Osteoblast (primary cell): Measurements from ENCODE around the gene ZFR2. TPM values are rescaled to one million over a fixed set of nuclear protein-coding genes. Genes with fewer than 3 reads are reported as not detected.

Experiments used
- DNase-seq: peaks from one replicate; pipeline ENCODE4 v3.0.0; 2011; ENCODE audit warnings: low spot score, mixed read lengths; ENCODE audit not compliant: insufficient read length; ENCODE audit errors: missing footprints
- H2AFZ ChIP-seq: 2 replicates; pipeline ENCODE4 v1.6.0; 2011; ENCODE audit warnings: mild to moderate bottlenecking, low read length
- H3K27ac ChIP-seq: 2 replicates; pipeline ENCODE4 v1.5.1; 2011; ENCODE audit warnings: mild to moderate bottlenecking, low read depth, low read length, moderate library complexity
- H3K27me3 ChIP-seq: 2 replicates; pipeline ENCODE4 v1.6.0; 2012; ENCODE audit warnings: mild to moderate bottlenecking, control low read depth, inconsistent platforms, low read length, moderate library complexity; ENCODE audit not compliant: insufficient read depth
- H3K36me3 ChIP-seq: 2 replicates; pipeline ENCODE4 v1.5.1; 2011; ENCODE audit warnings: mild to moderate bottlenecking, low read length, control low read depth, moderate library complexity; ENCODE audit not compliant: insufficient read depth
- H3K4me1 ChIP-seq: 2 replicates; pipeline ENCODE4 v1.5.1; 2011; ENCODE audit warnings: mild to moderate bottlenecking, low read length, control low read depth, moderate library complexity; ENCODE audit not compliant: insufficient read depth
- H3K4me2 ChIP-seq: 2 replicates; pipeline ENCODE4 v1.6.0; 2011; ENCODE audit warnings: mild to moderate bottlenecking, low read length; ENCODE audit not compliant: insufficient read depth
- H3K4me3 ChIP-seq: fragments of 200-600 bp; sonication (generic); 3 replicates; pipeline ENCODE4 v1.5.1; 2012; ENCODE audit warnings: mild to moderate bottlenecking, low read length, inconsistent platforms; ENCODE audit not compliant: insufficient read depth
- H3K79me2 ChIP-seq: 2 replicates; pipeline ENCODE4 v1.6.0; 2012; ENCODE audit warnings: mild to moderate bottlenecking, low read length, control low read depth, inconsistent platforms; ENCODE audit not compliant: insufficient read depth
- H3K9me3 ChIP-seq: 2 replicates; pipeline ENCODE4 v1.5.1; 2011; ENCODE audit warnings: low read depth, low read length, control low read depth
- H4K20me1 ChIP-seq: 2 replicates; pipeline ENCODE4 v1.6.0; 2012; ENCODE audit warnings: mild to moderate bottlenecking, low read length, control low read depth; ENCODE audit not compliant: insufficient read depth
- total RNA-seq: library from RNA; depleted of rRNA; stranded (reverse); fragments of >200 nt; gene quantifications from 2 replicates; pipeline ENCODE4 v1.2.3, GENCODE V29; 2012
- TF ChIP-seq, protein P1 (sequence below): IDR thresholded peaks from 2 replicates; pipeline ENCODE4 v1.5.1; 2011; ENCODE audit warnings: mild to moderate bottlenecking, low read depth, low read length, moderate library complexity; ENCODE audit errors: extremely low read depth

ZFR2 gene
- total RNA-seq, 1 donor, result not detected

DNA sequence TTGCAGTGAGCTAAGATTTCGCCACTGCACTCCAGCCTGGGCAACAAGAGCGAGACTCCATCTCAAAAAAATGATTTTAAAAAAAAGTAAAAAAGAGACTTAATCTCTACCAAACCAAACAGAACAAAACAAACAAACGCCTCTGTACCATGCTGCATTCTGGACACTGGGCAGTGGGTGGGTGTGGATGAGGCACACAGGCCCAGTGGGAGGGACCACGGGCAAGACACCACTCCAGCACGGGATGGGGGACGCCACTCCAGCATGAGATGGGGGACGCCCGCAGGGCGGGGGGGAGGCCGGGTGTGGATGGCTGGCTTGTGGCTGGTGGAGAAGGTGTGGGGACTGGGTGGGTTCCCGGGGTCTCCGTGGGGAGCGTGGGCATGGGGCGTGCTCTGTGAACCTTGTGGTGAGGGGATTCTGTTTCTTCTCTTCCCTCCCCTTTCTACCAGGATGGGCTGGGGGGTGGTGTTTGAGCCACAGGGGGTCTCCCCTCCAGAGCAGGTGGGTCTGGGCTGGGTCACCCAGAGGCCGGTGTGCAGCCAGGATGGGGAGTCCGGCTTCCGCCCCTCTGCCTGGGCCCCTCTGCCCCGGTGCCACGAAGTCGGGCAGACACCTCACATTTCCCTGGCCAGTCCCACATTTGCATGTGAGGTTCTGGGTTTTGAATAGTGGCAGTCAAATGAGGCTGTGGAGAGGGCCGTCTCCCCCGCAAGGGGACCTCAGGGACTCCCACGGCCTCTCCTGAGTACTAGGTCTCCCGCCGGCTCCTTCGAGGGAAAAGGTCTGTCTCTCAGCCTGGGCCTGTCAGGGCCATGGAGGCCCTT lies 58.7 kb downstream of the ZFR2 start:
- Histone ChIP-seq H3K36me3 (no peaks in the 10 kb centered on the region), H3K79me2 (no peaks in the 10 kb centered on the region), H2AFZ (no peak overlapping the region), H3K4me3 (no peak overlapping the region), H3K27me3 (peaks cover 4% of the 10 kb centered on the region), H3K9me3 (no peaks in the 10 kb centered on the region), H3K27ac (no peak overlapping the region), H3K4me2 (no peak overlapping the region), H3K4me1 (no peaks in the 10 kb centered on the region), H4K20me1 (no peaks in the 10 kb centered on the region)
- DNase-seq, result peak; percentile 71
- TF ChIP-seq, protein P1, sequence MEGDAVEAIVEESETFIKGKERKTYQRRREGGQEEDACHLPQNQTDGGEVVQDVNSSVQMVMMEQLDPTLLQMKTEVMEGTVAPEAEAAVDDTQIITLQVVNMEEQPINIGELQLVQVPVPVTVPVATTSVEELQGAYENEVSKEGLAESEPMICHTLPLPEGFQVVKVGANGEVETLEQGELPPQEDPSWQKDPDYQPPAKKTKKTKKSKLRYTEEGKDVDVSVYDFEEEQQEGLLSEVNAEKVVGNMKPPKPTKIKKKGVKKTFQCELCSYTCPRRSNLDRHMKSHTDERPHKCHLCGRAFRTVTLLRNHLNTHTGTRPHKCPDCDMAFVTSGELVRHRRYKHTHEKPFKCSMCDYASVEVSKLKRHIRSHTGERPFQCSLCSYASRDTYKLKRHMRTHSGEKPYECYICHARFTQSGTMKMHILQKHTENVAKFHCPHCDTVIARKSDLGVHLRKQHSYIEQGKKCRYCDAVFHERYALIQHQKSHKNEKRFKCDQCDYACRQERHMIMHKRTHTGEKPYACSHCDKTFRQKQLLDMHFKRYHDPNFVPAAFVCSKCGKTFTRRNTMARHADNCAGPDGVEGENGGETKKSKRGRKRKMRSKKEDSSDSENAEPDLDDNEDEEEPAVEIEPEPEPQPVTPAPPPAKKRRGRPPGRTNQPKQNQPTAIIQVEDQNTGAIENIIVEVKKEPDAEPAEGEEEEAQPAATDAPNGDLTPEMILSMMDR, result no peak

DNA sequence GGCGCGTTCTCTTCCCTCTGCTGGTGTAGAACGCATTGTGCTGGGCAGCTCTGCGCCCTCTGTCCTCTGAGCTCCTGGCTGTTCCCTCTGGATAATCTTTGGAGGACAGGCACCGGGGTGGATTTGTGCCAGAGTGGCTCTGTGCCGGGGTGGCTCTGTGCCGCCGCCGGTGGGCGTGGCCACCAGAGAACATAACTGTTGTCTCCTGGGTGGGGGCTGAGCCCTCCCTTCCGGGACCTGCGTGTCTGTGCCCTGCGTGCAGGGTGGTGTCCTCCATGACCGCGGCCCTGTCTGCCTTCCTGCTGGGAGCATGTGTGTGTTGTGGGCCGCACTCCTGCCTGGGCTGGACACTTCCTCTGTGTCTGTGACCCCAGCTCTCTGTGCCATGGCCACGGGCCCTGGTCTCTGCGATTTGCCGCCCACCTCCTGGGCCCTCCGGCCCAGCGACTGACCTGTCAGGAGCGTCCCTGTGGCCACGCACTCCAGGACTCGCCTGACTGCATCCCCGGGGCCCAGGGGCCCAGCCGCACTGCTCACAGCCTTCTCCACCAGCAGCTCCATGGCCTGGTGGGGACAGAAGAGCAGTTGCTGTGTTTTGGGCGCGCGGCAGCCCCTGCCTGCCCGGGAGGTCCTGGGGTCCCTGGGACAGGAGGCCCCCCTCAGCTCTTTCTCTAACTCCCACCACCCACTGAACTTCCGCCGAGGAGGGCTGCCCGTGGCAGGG lies 60.3 kb downstream of the ZFR2 start:
- peaks cover 4% of the 10 kb centered on the region for H3K27me3 ChIP-seq
- no peaks in the 10 kb centered on the region for H3K36me3 ChIP-seq
- H3K27ac ChIP-seq, result no peak overlapping the region
- H3K79me2 ChIP-seq, result no peaks in the 10 kb centered on the region
- peak; percentile 65 for DNase-seq
- no peak overlapping the region for H3K4me2 ChIP-seq
- no peaks in the 10 kb centered on the region for H3K9me3 ChIP-seq
- H4K20me1 ChIP-seq, result no peaks in the 10 kb centered on the region
- no peak overlapping the region for H3K4me3 ChIP-seq
- H3K4me1 ChIP-seq, result no peaks in the 10 kb centered on the region
- H2AFZ ChIP-seq, result no peak overlapping the region
- TF ChIP-seq, protein P1, result no peak

DNA sequence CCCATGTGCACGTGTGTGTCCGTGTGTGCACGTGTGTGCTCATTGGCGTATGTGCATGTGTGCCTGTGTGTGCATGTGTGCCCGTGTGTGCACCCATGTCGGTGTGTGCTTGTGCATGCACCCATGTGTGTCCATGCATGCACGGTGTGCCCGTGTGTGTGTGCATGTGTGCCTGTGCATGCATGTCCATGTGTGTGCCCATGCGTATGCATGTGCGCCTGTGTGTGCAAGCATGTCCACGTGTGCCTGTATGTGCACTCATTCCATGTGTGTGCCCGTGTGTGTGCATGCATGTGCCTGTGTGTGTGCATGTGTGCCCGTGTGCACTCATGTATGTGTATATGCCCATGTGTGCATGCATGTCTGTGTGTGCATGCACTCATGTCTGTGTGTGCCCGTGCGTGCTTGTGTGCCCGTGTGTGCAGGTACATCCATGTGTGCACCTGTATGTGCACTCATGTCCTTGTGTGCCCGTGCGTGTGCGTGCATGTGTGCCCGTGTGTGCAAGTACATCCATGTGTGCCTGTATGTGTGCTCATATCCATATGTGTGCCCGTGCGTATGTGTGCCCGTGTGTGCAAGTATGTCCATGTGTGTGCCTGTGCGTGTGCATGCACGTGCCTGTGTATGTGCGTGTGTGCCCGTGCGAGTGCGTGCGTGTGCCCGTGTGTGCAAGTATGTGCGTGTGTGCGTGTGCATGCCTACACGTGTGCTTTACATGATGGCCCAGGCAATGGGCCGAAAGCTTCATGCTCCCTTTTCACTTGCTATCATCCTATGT lies 61.1 kb downstream of the ZFR2 start:
- no peaks in the 10 kb centered on the region for H3K79me2 ChIP-seq
- H3K27ac ChIP-seq, result no peak overlapping the region
- no peaks in the 10 kb centered on the region for H3K36me3 ChIP-seq
- H3K9me3 ChIP-seq, result no peaks in the 10 kb centered on the region
- H2AFZ ChIP-seq, result no peak overlapping the region
- peak; percentile 21 for DNase-seq
- peaks cover 4% of the 10 kb centered on the region for H3K27me3 ChIP-seq
- H3K4me2 ChIP-seq, result no peak overlapping the region
- H3K4me3 ChIP-seq, result no peak overlapping the region
- TF ChIP-seq, protein P1, result no peak
- H4K20me1 ChIP-seq, result no peaks in the 10 kb centered on the region
- no peaks in the 10 kb centered on the region for H3K4me1 ChIP-seq
